GM12891 (cell line): ENCODE results near the gene MAP3K13.
"Not testable (repeated sequence)": the region's sequence is repeated elsewhere in the genome, so short reads cannot be mapped to it uniquely, and the experiment has no call there.

Source experiments
- DNase-seq: peaks from one replicate; pipeline ENCODE4 v3.0.0; 2011; ENCODE audit warnings: low spot score; ENCODE audit not compliant: insufficient read length
- FAIRE-seq: peaks from 2 replicates; lab custom pipeline; 2011; peaks lifted over from hg19 to GRCh38; lab: Jason Lieb, UNC
- PAX5 ChIP-seq: IDR thresholded peaks from 2 replicates; pipeline ENCODE4 v1.6.1; 2011; ENCODE audit warnings: low read length, moderate library complexity, mild to moderate bottlenecking; ENCODE audit not compliant: insufficient read depth, severe bottlenecking
- POLR2A ChIP-seq: IDR thresholded peaks from 2 replicates; pipeline ENCODE4 v1.6.1; 2011; ENCODE audit warnings: low read depth, low read length, control low read depth
- POLR2AphosphoS5 ChIP-seq: IDR thresholded peaks from 2 replicates; pipeline ENCODE4 v1.6.1; 2011; ENCODE audit warnings: low read depth, low read length, control low read depth
- POU2F2 ChIP-seq: IDR thresholded peaks from 2 replicates; pipeline ENCODE4 v1.6.1; 2011; ENCODE audit warnings: low read depth, mild to moderate bottlenecking, control low read depth, low read length, moderate library complexity
- SPI1 ChIP-seq: IDR thresholded peaks from 2 replicates; pipeline ENCODE4 v1.6.1; 2011; ENCODE audit warnings: low read depth, low read length, control low read depth
- TAF1 ChIP-seq: IDR thresholded peaks from 2 replicates; pipeline ENCODE4 v1.6.1; 2011; ENCODE audit warnings: low read depth, low read length, control low read depth

MAP3K13 gene

GRCh38 chr3:185361920-185362319, 1.0 kb upstream of the MAP3K13 start:
- DNase-seq, result no peak
- TF ChIP-seq SPI1 (no peak), PAX5 (no peak), POLR2AphosphoS5 (no peak), TAF1 (no peak), POU2F2 (no peak), POLR2A (no peak)
- no peak for FAIRE-seq

- no peak for DNase-seq
- no peak for FAIRE-seq
- no peak for TF ChIP-seq PAX5
- TF ChIP-seq SPI1, result no peak
- no peak for TF ChIP-seq POLR2A
- no peak for TF ChIP-seq POU2F2
- no peak for TF ChIP-seq POLR2AphosphoS5
- TF ChIP-seq TAF1, result no peak
Measured at GRCh38 chr3:185363662-185364203, 797 bp downstream of the MAP3K13 start.

- DNase-seq (no peak), FAIRE-seq (peak; percentile 20)
- TF ChIP-seq POLR2AphosphoS5 (no peak), PAX5 (no peak), POLR2A (no peak), TAF1 (no peak), POU2F2 (no peak), SPI1 (no peak)
Measured at GRCh38 chr3:185365291-185366073, 2.5 kb downstream of the MAP3K13 start.

- no peak for TF ChIP-seq POU2F2
- TF ChIP-seq TAF1, result no peak
- no peak for TF ChIP-seq POLR2AphosphoS5
- TF ChIP-seq PAX5, result no peak
- no peak for TF ChIP-seq POLR2A
- no peak for TF ChIP-seq SPI1
- no peak for DNase-seq
- FAIRE-seq, result peak; percentile 31
Measured at GRCh38 chr3:185366074-185366335, 3.1 kb downstream of the MAP3K13 start.

- FAIRE-seq (no peak), DNase-seq (no peak)
- TF ChIP-seq POLR2AphosphoS5, result no peak
- TF ChIP-seq SPI1, result no peak
- TF ChIP-seq PAX5, result no peak
- no peak for TF ChIP-seq POU2F2
Measured at GRCh38 chr3:185366913-185367312, 4.0 kb downstream of the MAP3K13 start.

GRCh38 chr3:185370349-185370748, 7.4 kb downstream of the MAP3K13 start:
- not testable (repeated sequence) for DNase-seq, FAIRE-seq

DNA sequence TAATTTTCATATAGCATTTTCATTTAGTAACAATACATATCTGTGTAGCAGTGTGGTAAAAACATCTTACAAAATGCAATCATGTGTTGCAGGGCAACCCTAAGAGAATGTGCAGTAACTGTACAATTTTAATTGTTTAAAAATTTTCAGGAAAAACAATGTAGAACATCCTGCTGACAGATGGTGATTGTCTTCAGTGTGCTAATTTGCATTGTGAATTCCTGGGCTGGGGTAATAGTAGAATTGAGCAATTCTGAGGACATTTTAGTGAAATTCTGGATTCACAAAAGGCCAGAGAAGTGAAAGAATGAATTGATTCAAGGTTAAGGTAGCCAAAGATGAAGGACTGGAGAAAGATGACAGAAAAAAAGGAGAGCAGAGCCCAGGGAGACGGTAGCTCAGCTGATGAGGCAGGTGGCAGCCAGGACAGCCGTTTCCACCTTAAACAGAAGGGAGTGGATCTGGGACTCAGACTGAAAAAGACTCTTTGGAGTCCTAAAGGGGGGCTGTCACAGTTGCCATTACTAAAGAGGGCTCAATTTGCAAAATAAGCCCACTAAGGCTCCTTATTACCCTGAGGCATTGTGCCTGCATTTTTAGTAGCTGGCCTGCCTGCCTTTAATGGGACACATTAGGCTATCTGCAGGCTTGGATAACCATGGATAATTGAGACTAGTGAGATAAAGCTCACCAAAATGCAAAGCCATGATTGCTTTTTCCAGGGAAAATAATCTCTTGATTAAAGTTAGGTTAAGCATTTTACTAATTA, 8.6 kb downstream of the MAP3K13 start:
- no peak for FAIRE-seq
- no peak for TF ChIP-seq SPI1
- no peak for TF ChIP-seq POLR2A
- no peak for TF ChIP-seq POLR2AphosphoS5
- no peak for TF ChIP-seq TAF1
- no peak for TF ChIP-seq POU2F2
- DNase-seq, result no peak

- peak; percentile 56 for FAIRE-seq
- DNase-seq, result no peak
- no peak for TF ChIP-seq PAX5
- TF ChIP-seq POU2F2, result no peak
- no peak for TF ChIP-seq TAF1
- TF ChIP-seq SPI1, result no peak
Measured at GRCh38 chr3:185381320-185382058, 18.6 kb downstream of the MAP3K13 start.

DNA sequence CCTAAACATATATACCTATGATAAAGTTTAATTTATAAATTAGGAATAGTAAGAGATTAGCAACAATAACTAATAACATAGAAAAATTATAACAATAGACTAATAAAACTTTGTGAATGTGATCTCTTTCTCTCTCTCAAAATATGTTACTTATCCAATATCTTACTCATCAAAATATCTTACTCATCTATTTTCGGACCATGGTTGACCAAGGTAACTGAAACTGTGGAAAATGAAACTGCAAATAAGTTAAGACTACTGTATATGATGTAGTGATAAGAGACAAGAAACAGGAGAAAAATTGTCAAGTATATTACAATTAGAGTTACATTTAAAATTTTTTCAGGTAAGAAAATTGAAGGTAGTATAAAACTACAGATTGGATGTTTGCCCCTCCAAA, 19.2 kb downstream of the MAP3K13 start:
- no peak for FAIRE-seq
- TF ChIP-seq POLR2AphosphoS5 (no peak), PAX5 (no peak), TAF1 (no peak)
- no peak for DNase-seq

DNA sequence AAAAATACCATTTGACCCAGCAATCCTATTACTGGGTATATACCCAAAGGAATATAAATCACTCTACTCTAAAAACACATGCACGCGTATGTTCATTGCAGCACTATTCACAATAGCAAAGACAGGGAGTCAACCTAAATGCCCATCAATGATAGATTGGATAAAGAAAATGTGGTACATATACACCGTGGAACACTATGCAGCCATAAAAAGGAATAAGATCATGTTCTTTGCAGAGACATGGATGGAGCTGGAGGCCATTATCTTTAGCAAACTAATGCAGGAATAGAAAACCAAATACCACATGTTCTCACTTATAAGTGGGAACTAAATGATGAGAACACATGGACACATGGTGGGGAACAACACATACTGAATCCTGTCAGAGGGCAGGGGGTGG, 23.6 kb downstream of the MAP3K13 start:
- FAIRE-seq, result not testable (repeated sequence)

More for the DNA sequence above, 23.6 kb downstream of the MAP3K13 start:
- not testable (repeated sequence) for DNase-seq
